Activated gamma-delta T cell treated with anti-CD3 and anti-CD28 coated beads, Interleukin-2, amount 50 U/mL, for 16 hours (primary cell): ENCODE data around the gene F5.
A peak's percentile ranks its signal among the peaks of the same experiment; 100 is the strongest.

ENCODE experiments used
- DNase-seq: peaks from one replicate; pipeline ENCODE4 v3.0.0-alpha.2; 2020; ENCODE audit warnings: low read depth

The F5 gene

GRCh38 chr1:169586395-169587255 is at the start of gene F5:
F5 (minus strand) TSS chr1:169586481; CDS start chr1:169586386, 95 bp downstream.
- peak; percentile 36 for DNase-seq

GRCh38 chr1:169634877-169635276 is 48.6 kb upstream of the F5 start:
- no peak for DNase-seq

- no peak for DNase-seq
Measured at GRCh38 chr1:169634145-169634544, 47.9 kb upstream of the F5 start.

GRCh38 chr1:169631249-169631648 is 45.0 kb upstream of the F5 start:
- DNase-seq, result no peak

GRCh38 chr1:169630006-169630405 is 43.7 kb upstream of the F5 start, which contains the start of gene SELP:
SELP (minus strand) TSS chr1:169630124; CDS start chr1:169630074, 50 bp downstream.
- DNase-seq, result no peak

GRCh38 chr1:169624912-169625311 is 38.6 kb upstream of the F5 start:
- no peak for DNase-seq

- no peak for DNase-seq
Measured at GRCh38 chr1:169624122-169624521, 37.8 kb upstream of the F5 start.

GRCh38 chr1:169623132-169623926 is 37.0 kb upstream of the F5 start:
- DNase-seq, result no peak

- DNase-seq, result no peak
Measured at GRCh38 chr1:169620565-169620964, 34.3 kb upstream of the F5 start.

GRCh38 chr1:169618367-169618766 is 32.1 kb upstream of the F5 start:
- no peak for DNase-seq

- DNase-seq, result no peak
Measured at GRCh38 chr1:169615803-169616202, 29.5 kb upstream of the F5 start.

- no peak for DNase-seq
Measured at GRCh38 chr1:169610858-169611257, 24.6 kb upstream of the F5 start.

- DNase-seq, result no peak
Measured at GRCh38 chr1:169610108-169610507, 23.8 kb upstream of the F5 start.

- DNase-seq, result no peak
Measured at GRCh38 chr1:169608226-169608625, 21.9 kb upstream of the F5 start.

GRCh38 chr1:169604781-169605560 is 18.7 kb upstream of the F5 start:
- peak; percentile 22 for DNase-seq

- no peak for DNase-seq
Measured at GRCh38 chr1:169601096-169601881, 15.0 kb upstream of the F5 start.

GRCh38 chr1:169595764-169596711 is 9.8 kb upstream of the F5 start:
- DNase-seq, result no peak

- no peak for DNase-seq
Measured at GRCh38 chr1:169594391-169594790, 8.1 kb upstream of the F5 start.

- no peak for DNase-seq
Measured at GRCh38 chr1:169590932-169591331, 4.7 kb upstream of the F5 start.

GRCh38 chr1:169588785-169589485 is 2.7 kb upstream of the F5 start:
- DNase-seq, result no peak
